ENCODE data around the gene FAM20B.
"Not testable (repeated sequence)": the region's sequence is repeated elsewhere in the genome, so short reads cannot be mapped to it uniquely, and the experiment has no call there.

The FAM20B gene

DNA sequence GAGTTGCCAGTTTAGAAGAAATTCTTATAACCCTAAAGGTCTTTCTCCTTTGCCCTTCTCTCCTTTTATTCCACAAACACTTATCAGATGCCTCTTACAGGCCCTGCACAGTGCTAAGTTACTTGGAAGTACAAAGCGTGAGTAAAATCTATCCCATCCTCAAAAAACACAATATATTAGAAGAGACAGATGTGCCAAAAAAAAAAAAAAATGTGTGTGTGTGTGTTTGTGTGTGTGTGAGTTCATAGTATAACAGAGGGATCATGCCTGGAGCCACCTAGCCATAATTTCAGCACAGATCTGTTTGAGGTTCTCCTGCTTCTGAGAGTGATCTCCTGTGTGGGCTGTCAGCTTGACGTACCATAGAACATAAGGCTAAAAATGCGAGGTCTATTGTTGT is 5.0 kb downstream of the FAM20B start:
- H3K4me3 Mint-ChIP-seq = peak overlapping the region; percentile 72
- no peak for DNase-seq (ENCODE audit: low spot score in 2 of 2)
- H3K9me3 Mint-ChIP-seq = no peaks in the 10 kb centered on the region
- H3K27me3 Mint-ChIP-seq = no peaks in the 10 kb centered on the region
- peak overlapping the region; percentile 69 for H3K27ac Mint-ChIP-seq
- H3K36me3 Mint-ChIP-seq = no peaks in the 10 kb centered on the region
- ATAC-seq (ENCODE audit: low read depth) = no peak
- H3K4me1 Mint-ChIP-seq = peaks cover 65% of the 10 kb centered on the region

DNA sequence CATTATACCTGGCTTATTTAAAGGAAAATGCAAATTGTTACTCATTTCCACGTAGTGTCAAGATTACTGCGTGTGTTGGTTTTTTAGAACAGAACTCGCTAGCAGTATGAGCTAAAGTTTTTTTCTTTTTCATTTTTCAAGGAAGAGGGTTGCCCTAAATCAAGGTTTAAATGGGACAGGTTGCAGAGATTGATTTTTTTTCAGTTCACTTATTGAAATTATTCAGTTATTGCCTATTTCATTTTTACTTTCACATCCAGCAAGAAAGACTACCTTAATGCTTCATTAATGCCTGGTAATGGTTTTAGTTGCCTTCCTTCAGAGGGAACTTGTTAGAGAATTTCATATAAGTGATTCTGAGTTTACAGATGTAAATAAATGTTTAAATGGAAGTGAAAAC is 5.6 kb downstream of the FAM20B start:
- peak overlapping the region; percentile 72 for H3K4me3 Mint-ChIP-seq
- peaks cover 67% of the 10 kb centered on the region for H3K4me1 Mint-ChIP-seq
- no peaks in the 10 kb centered on the region for H3K27me3 Mint-ChIP-seq
- H3K9me3 Mint-ChIP-seq = no peaks in the 10 kb centered on the region
- DNase-seq (ENCODE audit: low spot score in 2 of 2) (no peak), ATAC-seq (ENCODE audit: low read depth) (no peak)
- no peaks in the 10 kb centered on the region for H3K36me3 Mint-ChIP-seq
- H3K27ac Mint-ChIP-seq = peak overlapping the region; percentile 69

DNA sequence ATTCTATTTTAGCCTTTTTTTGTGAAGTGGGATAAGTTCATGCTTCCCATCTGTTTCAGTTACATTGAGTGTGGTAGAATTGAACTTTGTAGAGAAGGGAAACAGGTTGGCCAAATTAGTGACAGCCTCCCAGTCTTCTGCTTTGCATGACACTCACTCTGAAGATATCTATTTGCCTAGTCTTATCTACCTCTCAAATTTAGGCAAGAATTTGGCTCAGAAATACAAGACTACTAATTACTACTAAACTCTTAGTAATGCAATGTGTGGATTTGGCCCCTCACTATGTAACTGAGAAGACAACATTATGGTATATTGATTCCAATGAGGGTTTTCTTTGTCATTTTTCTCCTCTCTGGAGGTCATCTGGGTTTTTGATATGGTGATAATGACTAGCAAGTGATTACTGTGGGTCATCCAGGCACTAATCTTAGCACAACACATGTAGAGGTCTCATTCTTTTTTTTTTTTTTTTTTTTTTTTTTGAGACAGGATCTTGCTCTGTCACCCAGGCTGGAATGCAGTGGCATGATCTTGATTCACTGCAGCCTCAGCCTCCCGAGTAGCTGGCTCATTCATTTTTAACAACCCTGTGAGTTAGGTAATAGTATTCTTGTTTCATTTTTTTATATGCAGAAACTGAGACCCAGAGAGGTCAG is 6.3 kb downstream of the FAM20B start:
- ATAC-seq (ENCODE audit: low read depth) (no peak), DNase-seq (ENCODE audit: low spot score in 2 of 2) (no peak)
- H3K9me3 Mint-ChIP-seq = no peaks in the 10 kb centered on the region
- H3K4me1 Mint-ChIP-seq = peaks cover 71% of the 10 kb centered on the region
- H3K27me3 Mint-ChIP-seq = no peaks in the 10 kb centered on the region
- peak overlapping the region; percentile 72 for H3K4me3 Mint-ChIP-seq
- H3K36me3 Mint-ChIP-seq = no peaks in the 10 kb centered on the region
- peak overlapping the region; percentile 69 for H3K27ac Mint-ChIP-seq

DNA sequence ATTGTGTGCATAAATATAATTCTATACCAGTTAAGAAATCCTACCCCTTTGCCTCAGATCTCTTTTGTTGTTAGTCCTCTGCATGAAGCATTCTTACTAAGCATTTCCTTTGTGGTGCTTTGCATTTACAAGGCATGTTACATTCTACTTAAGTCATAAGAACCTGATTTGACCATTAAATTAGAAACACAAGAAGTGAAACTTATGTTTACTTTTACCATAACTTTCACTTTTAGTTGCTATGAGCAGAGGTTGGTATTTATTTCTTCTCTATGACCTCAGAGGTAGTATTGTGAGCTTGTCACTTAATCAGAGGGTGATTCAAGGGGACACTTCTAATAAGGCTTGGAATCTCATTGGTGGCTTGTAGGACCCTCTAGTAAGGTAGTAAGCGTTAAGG is 9.0 kb downstream of the FAM20B start:
- Mint-ChIP-seq H3K4me3 (peak overlapping the region; percentile 78), H3K27ac (peak overlapping the region; percentile 98), H3K27me3 (no peaks in the 10 kb centered on the region), H3K9me3 (no peaks in the 10 kb centered on the region), H3K4me1 (peaks cover 61% of the 10 kb centered on the region), H3K36me3 (no peaks in the 10 kb centered on the region)
- ATAC-seq (ENCODE audit: low read depth) (peak; percentile 92), DNase-seq (ENCODE audit: low spot score in 2 of 2) (peak in 1 of 2 donors; percentile 23)

DNA sequence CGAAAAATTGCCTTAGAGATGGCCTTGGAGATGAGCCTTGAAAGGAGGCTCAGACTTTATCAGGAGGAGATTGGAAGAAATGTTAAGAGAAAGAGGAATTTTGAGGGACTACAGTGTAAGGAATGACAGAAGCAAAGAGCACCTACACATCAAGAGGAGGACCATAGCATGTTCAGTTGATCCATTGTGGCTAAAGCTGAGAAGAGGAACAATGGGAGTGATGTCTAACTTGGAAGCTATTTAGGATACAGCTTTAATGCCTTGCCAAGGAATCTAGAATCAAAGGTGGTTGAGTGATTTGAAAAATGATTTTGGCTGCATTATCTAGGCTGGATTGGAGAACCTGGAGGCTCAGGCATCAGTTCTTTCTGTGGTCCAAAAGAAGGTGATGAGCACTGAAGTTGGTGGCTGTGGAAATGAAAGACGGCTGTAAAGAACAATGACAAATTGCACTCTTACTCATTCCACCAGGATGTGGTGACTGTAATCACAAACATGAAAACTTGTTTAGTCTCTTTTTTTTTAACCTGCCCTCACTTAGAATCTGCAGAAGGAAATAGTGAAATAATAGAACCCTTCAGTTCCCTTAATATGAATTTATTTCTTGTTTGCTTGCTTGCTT is 11.3 kb downstream of the FAM20B start:
- H3K27me3 Mint-ChIP-seq = no peaks in the 10 kb centered on the region
- DNase-seq (ENCODE audit: low spot score in 2 of 2) (no peak), ATAC-seq (ENCODE audit: low read depth) (no peak)
- H3K36me3 Mint-ChIP-seq = no peaks in the 10 kb centered on the region
- peaks cover 42% of the 10 kb centered on the region for H3K4me1 Mint-ChIP-seq
- no peaks in the 10 kb centered on the region for H3K9me3 Mint-ChIP-seq
- H3K4me3 Mint-ChIP-seq = no peak overlapping the region
- peak overlapping the region; percentile 98 for H3K27ac Mint-ChIP-seq

DNA sequence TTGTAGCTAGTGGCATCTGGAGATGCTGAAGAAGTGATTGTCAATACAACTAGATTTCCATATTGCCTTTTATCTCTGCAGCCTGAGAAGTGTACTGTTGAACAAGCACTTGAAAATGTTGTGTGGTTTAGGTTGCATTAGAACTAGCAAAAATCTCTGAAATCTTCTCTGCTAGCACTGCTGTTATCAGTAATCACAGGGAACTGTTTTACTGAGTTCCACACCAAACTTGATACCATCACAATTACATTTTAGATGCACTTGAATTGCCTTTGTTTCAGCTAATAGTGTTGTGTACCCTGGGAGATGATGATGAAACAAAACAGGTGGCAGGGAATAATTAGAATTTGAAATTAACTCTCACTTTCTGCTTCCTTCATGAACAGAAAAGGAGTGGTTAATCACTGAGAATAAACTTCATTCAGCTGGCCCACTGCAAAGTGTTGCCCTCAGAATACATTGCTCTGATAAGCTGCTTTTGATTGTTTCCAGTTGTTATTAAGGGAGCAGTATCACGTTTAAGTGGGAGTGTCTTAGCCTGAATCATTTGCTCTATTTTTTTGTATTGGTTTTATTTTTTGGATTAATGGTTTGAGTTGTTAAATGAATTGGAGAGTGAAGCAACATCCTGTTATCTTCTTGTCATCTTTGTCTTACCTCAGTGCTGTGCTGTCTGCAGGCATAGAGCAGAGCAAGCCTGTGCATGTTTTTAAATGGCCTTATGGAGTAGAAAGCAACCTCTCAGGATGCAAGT is 13.0 kb downstream of the FAM20B start:
- no peak for DNase-seq (ENCODE audit: low spot score in 2 of 2)
- Mint-ChIP-seq H3K4me1 (peaks cover 40% of the 10 kb centered on the region), H3K27ac (peak overlapping the region; percentile 28)

DNA sequence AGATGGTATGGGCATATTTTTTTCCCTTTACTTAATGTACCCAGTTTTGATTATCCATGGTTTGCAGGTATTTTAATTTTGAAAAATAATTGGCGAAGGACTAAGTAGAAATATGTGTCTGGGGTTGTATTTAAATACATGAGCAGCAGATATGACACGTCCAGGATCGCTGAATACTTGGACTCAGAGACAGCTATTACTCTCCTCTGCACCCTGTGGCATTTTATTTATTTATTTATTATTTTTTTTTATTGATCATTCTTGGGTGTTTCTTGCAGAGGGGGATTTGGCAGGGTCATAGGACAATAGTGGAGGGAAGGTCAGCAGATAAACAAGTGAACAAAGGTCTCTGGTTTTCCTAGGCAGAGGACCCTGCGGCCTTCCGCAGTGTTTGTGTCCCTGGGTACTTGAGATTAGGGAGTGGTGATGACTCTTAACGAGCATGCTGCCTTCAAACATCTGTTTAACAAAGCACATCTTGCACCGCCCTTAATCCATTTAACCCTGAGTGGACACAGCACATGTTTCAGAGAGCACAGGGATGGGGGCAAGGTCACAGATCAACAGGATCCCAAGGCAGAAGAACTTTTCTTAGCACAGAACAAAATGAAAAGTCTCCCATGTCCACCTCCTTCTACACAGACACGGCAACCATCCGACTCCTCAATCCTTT is 13.9 kb downstream of the FAM20B start:
- not testable (repeated sequence) for H3K27ac Mint-ChIP-seq; H3K36me3 Mint-ChIP-seq; ATAC-seq (ENCODE audit: low read depth); H3K27me3 Mint-ChIP-seq; H3K4me3 Mint-ChIP-seq; DNase-seq (ENCODE audit: low spot score in 2 of 2); H3K9me3 Mint-ChIP-seq
- peaks cover 35% of the 10 kb centered on the region for H3K4me1 Mint-ChIP-seq

More for the DNA sequence above, 13.0 kb downstream of the FAM20B start:
- Mint-ChIP-seq H3K36me3 (peaks cover 2% of the 10 kb centered on the region), H3K9me3 (no peaks in the 10 kb centered on the region), H3K27me3 (no peaks in the 10 kb centered on the region), H3K4me3 (no peak overlapping the region)
- no peak for ATAC-seq (ENCODE audit: low read depth)

DNA sequence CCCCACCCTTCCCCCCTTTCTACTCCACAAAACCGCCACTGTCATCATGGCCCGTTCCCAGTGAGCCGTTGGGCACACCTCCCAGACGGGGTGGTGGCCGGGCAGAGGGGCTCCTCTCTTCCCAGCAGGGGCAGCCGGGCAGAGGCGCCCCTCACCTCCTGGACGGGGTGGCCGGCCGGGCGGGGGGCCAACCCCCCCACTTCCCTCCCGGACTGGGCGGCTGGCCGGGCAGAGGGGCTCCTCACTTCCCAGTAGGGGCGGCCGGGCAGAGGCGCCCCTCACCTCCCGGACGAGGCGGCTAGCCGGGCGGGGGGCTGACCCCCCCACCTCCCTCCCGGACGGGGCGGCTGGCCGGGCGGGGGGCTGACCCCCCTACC is 14.5 kb downstream of the FAM20B start:
- not testable (repeated sequence) for H3K27ac Mint-ChIP-seq, H3K4me3 Mint-ChIP-seq, H3K36me3 Mint-ChIP-seq

DNA sequence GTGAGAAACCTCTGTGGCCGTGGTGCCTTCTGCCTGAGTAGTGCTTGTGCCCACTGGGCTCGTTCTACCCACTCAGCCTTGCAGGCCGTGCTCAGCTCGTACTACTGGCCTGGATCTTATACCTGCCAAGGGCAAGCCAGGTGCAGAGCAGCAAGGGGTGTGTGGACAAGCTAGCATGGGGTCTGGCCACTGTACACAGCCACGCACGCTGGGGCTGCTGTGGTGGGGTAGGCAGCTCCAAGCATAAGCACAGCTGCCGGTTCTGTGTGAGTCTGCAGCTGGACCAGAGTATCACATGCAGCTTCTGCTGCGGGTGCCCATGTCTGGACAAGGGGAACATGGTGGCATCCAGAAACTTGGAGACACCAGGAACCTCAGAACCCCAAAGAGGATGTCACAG is 16.4 kb downstream of the FAM20B start:
- ATAC-seq (ENCODE audit: low read depth) (no peak), DNase-seq (ENCODE audit: low spot score in 2 of 2) (no peak)
- peaks cover 16% of the 10 kb centered on the region for H3K4me1 Mint-ChIP-seq
- H3K9me3 Mint-ChIP-seq = no peaks in the 10 kb centered on the region
- peaks cover 6% of the 10 kb centered on the region for H3K36me3 Mint-ChIP-seq
- H3K4me3 Mint-ChIP-seq = no peak overlapping the region
- no peaks in the 10 kb centered on the region for H3K27me3 Mint-ChIP-seq
- no peak overlapping the region for H3K27ac Mint-ChIP-seq

More for the DNA sequence above, 14.5 kb downstream of the FAM20B start:
- H3K9me3 Mint-ChIP-seq; H3K27me3 Mint-ChIP-seq; ATAC-seq (ENCODE audit: low read depth); DNase-seq (ENCODE audit: low spot score in 2 of 2): not testable (repeated sequence)
- peaks cover 30% of the 10 kb centered on the region for H3K4me1 Mint-ChIP-seq

DNA sequence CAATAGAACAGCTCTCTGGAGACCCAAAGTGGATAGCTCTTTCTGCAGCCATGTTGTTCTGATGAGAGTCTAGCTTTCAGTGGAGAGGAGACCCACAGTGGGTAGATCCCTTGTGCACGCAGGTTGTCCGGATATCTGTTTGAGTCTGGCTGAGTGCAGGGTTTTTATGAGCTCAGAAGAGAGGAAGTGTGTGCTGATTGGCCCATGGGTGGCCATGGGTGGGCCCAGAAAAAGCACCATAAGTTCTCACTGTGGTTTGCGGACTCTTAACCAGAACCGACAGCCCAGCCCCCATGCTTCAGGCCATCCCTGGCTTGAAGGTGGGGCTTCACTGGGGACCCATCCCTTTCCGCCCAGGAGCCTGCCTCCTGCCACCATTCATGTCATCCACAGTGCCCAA is 17.0 kb downstream of the FAM20B start:
- no peaks in the 10 kb centered on the region for H3K27me3 Mint-ChIP-seq
- H3K9me3 Mint-ChIP-seq = no peaks in the 10 kb centered on the region
- peaks cover 6% of the 10 kb centered on the region for H3K36me3 Mint-ChIP-seq
- no peak for DNase-seq (ENCODE audit: low spot score in 2 of 2)
- no peak overlapping the region for H3K27ac Mint-ChIP-seq
- H3K4me3 Mint-ChIP-seq = no peak overlapping the region
- ATAC-seq (ENCODE audit: low read depth) = no peak
- H3K4me1 Mint-ChIP-seq = peaks cover 19% of the 10 kb centered on the region

DNA sequence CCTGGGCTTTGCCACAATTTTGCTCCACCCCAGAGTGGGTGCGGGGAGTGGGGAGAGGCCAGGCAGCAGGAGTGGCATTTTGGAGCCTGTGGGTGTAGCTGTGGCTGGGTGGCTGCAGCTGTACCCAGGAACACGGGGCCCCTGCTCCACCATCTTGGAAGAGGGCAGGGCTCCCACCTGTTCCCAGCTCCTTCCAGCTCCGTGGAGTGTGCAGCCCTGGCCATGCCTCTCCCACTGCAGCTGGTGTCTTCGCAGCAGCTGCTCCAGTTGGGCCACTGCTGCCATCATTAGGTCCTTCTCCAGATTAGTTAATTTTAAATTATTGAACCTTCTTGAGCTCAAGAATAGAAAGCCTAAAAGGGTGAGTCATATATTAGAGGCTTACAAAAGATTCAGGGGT is 17.6 kb downstream of the FAM20B start:
- Mint-ChIP-seq H3K4me1 (peaks cover 19% of the 10 kb centered on the region), H3K9me3 (no peaks in the 10 kb centered on the region), H3K4me3 (no peak overlapping the region), H3K27me3 (no peaks in the 10 kb centered on the region), H3K36me3 (peaks cover 7% of the 10 kb centered on the region), H3K27ac (no peak overlapping the region)
- DNase-seq (ENCODE audit: low spot score in 2 of 2) = no peak
- ATAC-seq (ENCODE audit: low read depth) = no peak

DNA sequence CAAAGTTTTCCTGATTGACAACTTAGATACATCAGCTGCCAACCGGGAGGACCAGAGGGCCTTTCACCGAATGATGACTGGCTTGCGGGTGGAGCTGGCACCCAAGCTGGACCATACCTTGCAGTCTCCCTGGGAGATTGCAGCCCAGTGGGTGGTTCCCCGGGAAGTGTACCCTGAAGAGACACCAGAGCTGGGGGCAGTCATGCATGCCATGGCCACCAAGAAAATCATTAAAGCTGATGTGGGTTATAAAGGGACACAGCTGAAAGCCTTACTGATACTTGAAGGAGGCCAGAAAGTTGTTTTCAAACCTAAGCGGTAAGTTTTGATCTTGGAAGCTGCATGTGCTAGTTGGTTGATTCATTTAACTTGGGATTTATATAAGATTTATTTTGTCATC is 18.2 kb downstream of the FAM20B start:
- peak; percentile 35 for ATAC-seq (ENCODE audit: low read depth)
- Mint-ChIP-seq H3K36me3 (peaks cover 8% of the 10 kb centered on the region), H3K27ac (peak overlapping the region; percentile 16)

DNA sequence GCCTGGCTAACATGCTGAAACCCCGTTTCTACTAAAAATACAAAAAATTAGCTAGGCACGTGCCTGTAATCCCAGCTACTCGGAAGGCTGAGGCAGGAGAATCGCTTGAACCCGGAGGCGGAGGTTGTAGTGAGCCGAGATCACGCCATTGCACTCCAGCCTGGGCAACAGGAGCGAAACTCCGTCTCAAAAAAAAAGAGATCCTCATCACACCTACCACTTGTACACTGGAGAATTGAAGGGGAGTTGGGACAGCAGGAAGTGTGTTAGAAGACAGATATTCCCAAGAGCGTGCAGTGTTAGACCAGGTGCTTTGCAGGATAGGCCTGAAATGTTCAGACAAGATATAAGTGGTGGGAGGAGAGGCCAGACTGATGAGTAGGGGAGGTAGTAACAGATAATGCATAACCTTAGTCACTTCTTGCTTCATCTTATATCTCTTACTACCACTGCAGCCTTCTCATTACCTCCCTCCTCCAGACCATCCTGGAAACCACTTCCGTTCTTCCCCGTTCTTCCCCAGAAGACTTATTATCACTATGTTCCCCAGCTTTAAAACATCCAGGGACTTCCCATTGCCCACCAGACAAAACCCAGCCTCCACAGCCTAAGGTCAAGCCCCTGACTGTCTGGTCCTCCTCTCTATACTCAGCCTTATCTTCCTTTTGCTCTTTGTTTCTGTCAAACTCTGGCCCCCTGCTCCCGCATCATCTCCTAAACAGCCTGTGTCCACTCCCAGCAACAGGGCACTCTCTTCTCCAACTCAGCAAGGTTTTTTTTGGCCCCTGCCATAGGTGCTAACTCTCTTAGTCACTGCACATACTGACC is 21.3 kb downstream of the FAM20B start:
- Mint-ChIP-seq H3K9me3 (no peaks in the 10 kb centered on the region), H3K27me3 (no peaks in the 10 kb centered on the region), H3K4me1 (peaks cover 11% of the 10 kb centered on the region), H3K27ac (peak overlapping the region; percentile 18), H3K36me3 (peaks cover 11% of the 10 kb centered on the region), H3K4me3 (no peak overlapping the region)
- ATAC-seq (ENCODE audit: low read depth) = no peak
- no peak for DNase-seq (ENCODE audit: low spot score in 2 of 2)

More for the DNA sequence above, 18.2 kb downstream of the FAM20B start:
- no peak overlapping the region for H3K4me3 Mint-ChIP-seq
- no peaks in the 10 kb centered on the region for H3K27me3 Mint-ChIP-seq
- H3K9me3 Mint-ChIP-seq = no peaks in the 10 kb centered on the region
- DNase-seq (ENCODE audit: low spot score in 2 of 2) = no peak
- H3K4me1 Mint-ChIP-seq = peaks cover 14% of the 10 kb centered on the region
